Activated CD8-positive, alpha-beta T cell treated with anti-CD3 and anti-CD28 coated beads, Interleukin-2, amount 10 ng/mL, durations not matched to agents 7 days and 5 days (primary cell): Measurements from ENCODE around the gene CYP46A1. TPM values are rescaled to one million over a fixed set of nuclear protein-coding genes. Genes with fewer than 3 reads are reported as not detected.

ENCODE experiments used
- ATAC-seq: fragments of 150-1000 bp; cut with Tn5 transposase; one replicate; pipeline ENCODE4 v1.10.0; 2021; ENCODE audit warnings: moderate library complexity
- CTCF ChIA-PET: fragments of 350-600 bp; sonication (Branson Sonifier 250); formaldehyde crosslinking; loops from one replicate; lab custom pipeline; 2021; ENCODE audit warnings: antibody characterized with exemption; lab: Charles Lee
- POLR2A ChIA-PET: fragments of 350-600 bp; sonication (Branson Sonifier 250); formaldehyde crosslinking; loops from one replicate; lab custom pipeline; 2021; ENCODE audit warnings: antibody characterized with exemption; lab: Charles Lee
- DNase-seq: peaks from one replicate; pipeline ENCODE4 v3.0.0-alpha.2; 2020
- H3K27ac Mint-ChIP-seq: one replicate; pipeline ENCODE4 v1.8.0; 2021; ENCODE audit warnings: mild to moderate bottlenecking, mixed read lengths
- H3K27me3 Mint-ChIP-seq: one replicate; pipeline ENCODE4 v1.8.0; 2021; ENCODE audit warnings: low read depth, mixed read lengths
- H3K36me3 Mint-ChIP-seq: one replicate; pipeline ENCODE4 v1.8.0; 2021; ENCODE audit warnings: low read depth, mixed read lengths
- H3K4me1 Mint-ChIP-seq: one replicate; pipeline ENCODE4 v1.8.0; 2021; ENCODE audit warnings: low read depth, mixed read lengths
- H3K4me3 Mint-ChIP-seq: one replicate; pipeline ENCODE4 v1.8.0; 2021; ENCODE audit warnings: mild to moderate bottlenecking, mixed read lengths
- H3K9me3 Mint-ChIP-seq: one replicate; pipeline ENCODE4 v1.8.0; 2022; ENCODE audit warnings: mixed read lengths; ENCODE audit not compliant: insufficient read depth
- total RNA-seq, 2 experiments: library from RNA; stranded (reverse); gene quantifications; one replicate each; pipeline ENCODE4 v1.2.3, GENCODE V29; 2021

Gene CYP46A1
- total RNA-seq, 2 experiments from 2014 or later, result not detected

DNA sequence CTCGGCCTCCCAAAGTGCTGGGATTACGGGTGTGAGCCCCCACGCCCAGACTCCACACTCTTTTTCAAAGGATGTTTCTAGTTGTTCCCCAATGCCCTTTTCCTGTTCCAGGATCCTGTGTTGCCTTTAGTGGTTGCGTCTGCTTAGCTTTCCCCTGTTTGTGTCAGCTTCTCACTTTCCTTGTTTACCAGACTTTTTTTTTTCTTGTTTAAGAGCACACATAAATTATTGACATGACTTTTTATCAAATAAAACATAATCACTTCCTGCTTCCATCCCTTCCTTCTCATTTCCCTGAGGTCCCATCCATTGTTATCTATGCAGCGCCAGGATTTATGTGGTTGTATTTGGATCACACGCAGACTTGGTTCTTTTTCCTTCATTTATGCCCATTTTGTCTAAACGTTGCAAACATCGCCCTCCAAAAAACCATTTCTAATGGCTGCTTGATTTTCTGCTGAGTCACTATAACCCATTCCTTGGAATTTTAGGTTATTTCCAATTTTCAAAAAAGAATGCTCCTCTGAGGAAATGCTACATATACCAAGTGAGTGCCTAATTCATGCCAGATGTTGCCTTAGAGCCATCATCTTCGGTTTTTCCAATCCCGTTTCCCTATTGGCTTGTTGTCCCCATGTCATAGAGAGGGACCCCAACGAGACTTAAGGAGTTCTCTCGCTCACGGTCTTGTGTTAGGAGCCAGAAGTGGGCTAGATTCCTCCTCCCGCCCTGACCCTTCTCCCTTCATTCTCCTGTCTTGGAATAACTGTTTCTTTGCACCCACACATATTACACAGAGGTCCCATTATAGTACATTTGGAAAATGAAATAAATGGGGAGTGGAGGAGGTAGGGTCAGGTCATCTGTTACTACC lies 13.5 kb upstream of the CYP46A1 start:
- H3K4me3 Mint-ChIP-seq, result no peak overlapping the region
- H3K27ac Mint-ChIP-seq, result no peak overlapping the region
- ChIA-PET CTCF (no interaction called here), POLR2A (no interaction called here)
- ATAC-seq (no peak), DNase-seq (no peak)
- H3K4me1 Mint-ChIP-seq, result peaks cover 7% of the 10 kb centered on the region
- no peaks in the 10 kb centered on the region for H3K27me3 Mint-ChIP-seq
- no peaks in the 10 kb centered on the region for H3K9me3 Mint-ChIP-seq
- no peaks in the 10 kb centered on the region for H3K36me3 Mint-ChIP-seq

DNA sequence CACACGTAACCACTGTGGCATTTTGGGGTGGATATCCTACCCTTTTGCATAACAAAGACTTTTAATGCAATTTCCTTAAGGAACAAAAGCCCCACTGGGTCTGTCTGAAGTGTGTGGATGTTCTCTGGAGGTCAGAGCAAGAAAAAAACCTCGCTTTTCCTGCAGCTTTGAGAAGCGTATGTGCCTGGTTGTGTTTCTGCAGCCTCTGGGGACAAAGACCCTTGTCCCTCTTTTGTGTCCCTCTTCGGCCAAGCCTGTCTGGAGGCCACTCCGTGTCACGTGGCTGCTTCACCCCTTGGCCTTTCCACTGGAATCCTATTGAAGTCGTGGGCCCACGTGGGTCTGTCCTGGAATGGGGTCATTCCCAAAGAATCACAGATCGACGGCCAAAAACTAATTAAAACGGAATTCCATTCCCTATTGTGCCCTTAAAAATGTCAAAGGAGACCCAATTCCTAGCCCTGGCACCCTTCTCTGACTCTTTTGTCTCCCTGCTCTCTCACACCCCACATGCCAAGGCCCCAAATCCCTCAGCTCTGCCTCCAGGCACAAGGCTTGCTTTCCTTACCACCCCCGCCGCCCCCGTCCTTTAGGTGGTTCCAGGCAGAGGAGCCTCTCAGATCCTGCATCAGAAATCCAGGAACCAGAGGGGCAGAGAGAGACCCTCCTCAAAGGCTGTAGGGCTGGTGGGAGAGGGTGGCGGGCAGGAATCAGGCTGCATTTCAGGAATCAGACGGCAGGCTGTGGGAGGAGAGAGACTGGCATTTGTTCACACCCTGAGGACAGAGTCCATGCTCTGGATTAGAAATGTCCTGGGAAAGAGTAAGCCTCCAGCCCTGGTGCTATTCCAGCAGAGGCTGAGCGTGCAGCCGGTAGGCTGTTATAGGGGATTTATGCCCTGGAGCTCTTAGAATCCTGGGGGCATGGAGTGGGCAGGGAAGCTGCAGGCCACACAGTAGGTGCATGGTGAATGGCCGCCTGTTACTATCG lies 12.6 kb upstream of the CYP46A1 start:
- no peaks in the 10 kb centered on the region for H3K27me3 Mint-ChIP-seq
- H3K4me3 Mint-ChIP-seq, result no peak overlapping the region
- ChIA-PET CTCF (interaction anchor here (1.4 kb wide), 1 partner anchor 11 kb away, joined by 9 read pairs; no protein-coding TSS in a partner anchor), POLR2A (no interaction called here)
- H3K9me3 Mint-ChIP-seq, result no peaks in the 10 kb centered on the region
- peaks cover 11% of the 10 kb centered on the region for H3K4me1 Mint-ChIP-seq
- no peak overlapping the region for H3K27ac Mint-ChIP-seq
- DNase-seq, result no peak
- ATAC-seq, result no peak
- H3K36me3 Mint-ChIP-seq, result no peaks in the 10 kb centered on the region

DNA sequence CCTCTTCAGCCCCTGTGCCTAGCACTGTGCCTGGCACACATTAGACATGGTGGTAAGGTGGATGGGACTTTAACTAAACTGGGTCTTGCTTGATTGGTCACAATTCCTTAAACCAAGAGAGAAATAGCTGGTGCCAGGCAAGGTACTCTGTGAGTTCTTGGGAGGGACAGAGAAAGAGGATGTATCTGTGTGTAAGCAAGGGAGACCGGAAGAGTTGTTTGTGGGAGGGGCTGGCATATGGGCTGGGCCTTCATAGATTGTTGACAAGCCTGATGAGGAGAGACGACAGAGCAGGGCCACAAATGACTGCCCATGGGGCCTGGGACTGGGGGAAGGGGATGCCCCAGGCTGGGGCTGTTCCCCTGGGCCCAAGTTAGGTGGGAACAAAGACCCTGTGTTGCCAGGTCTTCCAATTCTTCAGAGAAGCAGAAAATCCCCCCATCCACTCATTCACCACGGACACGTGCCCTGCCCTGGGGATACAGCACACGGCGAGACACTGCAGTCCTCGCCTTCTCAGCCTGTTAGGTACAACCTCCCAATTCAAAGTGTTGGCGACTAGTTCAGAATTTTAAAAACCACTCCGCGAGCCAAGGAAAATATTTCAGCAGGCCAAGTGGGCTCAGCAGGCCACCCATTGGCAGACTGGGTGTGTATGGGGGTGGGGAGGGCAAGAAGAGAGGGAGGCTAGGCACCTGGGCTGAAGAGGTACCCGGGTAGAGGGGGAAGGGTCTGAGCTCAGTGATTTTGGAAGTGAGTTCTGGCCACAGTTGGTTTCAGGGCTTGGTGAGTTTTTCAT lies 11.4 kb upstream of the CYP46A1 start:
- CTCF ChIA-PET, result interaction anchor here (1.4 kb wide), 1 partner anchor 10 kb away, joined by 9 read pairs; no protein-coding TSS in a partner anchor

DNA sequence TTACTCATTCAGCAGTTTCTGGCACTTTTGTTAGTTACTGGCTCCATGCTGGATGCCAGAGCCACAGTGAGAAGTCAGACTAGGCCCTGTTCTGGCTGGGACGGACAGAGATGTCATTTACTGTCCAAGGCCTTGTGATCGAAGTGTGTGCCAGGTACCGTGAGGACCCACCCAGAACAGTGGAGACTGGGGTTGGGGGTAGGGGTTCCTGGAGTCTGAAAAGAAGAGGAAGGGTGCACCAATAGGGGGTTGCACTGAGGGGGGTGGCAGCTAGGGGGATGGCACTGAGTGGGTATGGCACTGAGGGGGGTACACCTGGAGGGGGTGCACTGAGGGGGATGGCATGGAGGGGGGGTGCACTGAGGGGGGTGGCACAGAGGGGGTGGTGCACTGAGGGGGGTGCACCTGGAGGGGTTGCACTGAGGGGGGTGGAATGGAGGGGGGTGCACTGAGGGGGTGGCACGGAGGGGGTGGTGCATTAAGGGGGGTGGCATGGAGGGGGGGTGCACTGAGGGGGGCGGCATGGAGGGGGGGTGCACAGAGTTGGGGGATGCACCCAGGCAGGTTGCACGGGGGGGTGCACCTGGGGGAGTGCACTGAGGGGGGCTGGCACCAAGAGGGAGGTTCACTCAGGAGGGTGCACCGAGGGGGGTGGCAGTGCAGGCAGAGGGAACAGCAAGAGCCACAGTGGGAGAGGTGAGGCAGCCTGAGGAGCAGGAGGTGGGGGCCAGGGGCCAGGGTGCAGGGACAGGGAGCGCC lies 10.6 kb upstream of the CYP46A1 start:
- peaks cover 6% of the 10 kb centered on the region for H3K9me3 Mint-ChIP-seq
- H3K4me3 Mint-ChIP-seq, result no peak overlapping the region
- ChIA-PET POLR2A (no interaction called here), CTCF (interaction anchor here (1.4 kb wide), 1 partner anchor 9 kb away, joined by 9 read pairs; no protein-coding TSS in a partner anchor)
- ATAC-seq (no peak), DNase-seq (no peak)
- no peak overlapping the region for H3K27ac Mint-ChIP-seq
- H3K4me1 Mint-ChIP-seq, result peaks cover 16% of the 10 kb centered on the region
- no peaks in the 10 kb centered on the region for H3K36me3 Mint-ChIP-seq
- H3K27me3 Mint-ChIP-seq, result no peaks in the 10 kb centered on the region

More for the DNA sequence above, 11.4 kb upstream of the CYP46A1 start:
- H3K9me3 Mint-ChIP-seq, result no peaks in the 10 kb centered on the region
- H3K4me1 Mint-ChIP-seq, result peaks cover 16% of the 10 kb centered on the region
- POLR2A ChIA-PET, result no interaction called here
- ATAC-seq (peak; percentile 71), DNase-seq (peak; percentile 53)
- no peaks in the 10 kb centered on the region for H3K27me3 Mint-ChIP-seq
- peak overlapping the region; percentile 83 for H3K27ac Mint-ChIP-seq
- no peak overlapping the region for H3K4me3 Mint-ChIP-seq
- no peaks in the 10 kb centered on the region for H3K36me3 Mint-ChIP-seq

DNA sequence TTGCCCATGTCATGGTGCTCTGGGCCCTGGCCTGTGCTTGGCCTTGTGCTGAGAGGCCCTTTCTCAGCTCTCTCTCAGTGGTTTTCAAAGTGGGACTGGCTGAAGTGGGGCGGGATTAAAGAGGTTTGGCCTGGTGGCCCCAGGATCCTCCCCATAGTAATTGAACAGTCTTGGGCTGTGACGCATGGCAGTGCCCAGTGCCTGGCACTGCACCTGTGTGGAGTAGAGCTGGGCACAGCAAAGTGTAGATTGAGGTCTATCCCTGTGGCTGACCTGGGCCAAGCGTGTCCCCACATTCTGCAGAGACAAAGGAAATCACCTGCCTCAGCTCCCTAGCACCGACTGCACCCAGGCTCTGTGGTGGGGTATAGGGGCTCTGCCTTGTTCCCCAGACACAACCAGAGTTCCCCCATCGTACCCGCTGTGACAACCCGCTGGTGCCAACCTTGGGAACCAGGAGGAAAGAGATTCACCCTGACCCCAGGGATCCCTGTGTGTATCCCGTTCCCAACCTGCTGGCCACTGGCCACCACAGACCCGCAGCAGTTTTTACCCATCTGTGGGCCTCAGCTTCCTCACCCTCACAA lies 9.9 kb upstream of the CYP46A1 start:
- Mint-ChIP-seq H3K36me3 (no peaks in the 10 kb centered on the region), H3K4me1 (peaks cover 16% of the 10 kb centered on the region), H3K27ac (no peak overlapping the region), H3K9me3 (peaks cover 6% of the 10 kb centered on the region), H3K4me3 (no peak overlapping the region), H3K27me3 (no peaks in the 10 kb centered on the region)
- ATAC-seq, result no peak
- no peak for DNase-seq
- POLR2A ChIA-PET, result no interaction called here
- CTCF ChIA-PET, result no interaction called here

DNA sequence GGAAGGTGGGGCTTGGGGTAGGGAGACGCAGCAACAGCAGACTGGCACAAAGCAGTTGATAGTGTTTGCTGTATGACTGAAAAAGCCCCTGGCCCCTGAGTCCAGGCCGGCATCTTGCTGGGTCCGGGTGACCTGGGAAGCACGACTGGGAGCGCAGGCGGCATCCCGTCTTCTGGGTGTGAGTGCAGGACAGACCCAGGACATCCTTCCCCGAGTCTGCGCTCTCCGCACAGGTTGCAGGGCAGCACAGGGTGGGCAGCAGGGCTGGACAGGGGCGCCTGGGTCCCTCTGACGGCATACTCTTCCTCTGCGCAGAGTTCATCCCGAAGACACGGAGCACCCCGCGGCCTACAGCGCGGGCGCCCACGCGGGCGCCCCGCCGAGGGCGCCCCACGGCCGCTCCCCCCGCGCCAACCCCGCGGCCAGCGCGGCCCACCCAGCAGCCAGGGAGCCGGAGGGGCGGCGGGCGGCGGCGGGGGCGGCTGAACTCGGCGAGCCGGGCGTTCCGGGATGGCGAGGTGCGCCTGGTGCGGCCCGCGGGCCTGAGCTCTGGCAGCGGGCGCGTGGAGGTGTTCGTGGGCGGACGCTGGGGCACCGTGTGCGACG lies 9.2 kb upstream of the CYP46A1 start:
- peaks cover 6% of the 10 kb centered on the region for H3K9me3 Mint-ChIP-seq
- H3K36me3 Mint-ChIP-seq, result no peaks in the 10 kb centered on the region
- H3K4me3 Mint-ChIP-seq, result no peak overlapping the region
- peaks cover 16% of the 10 kb centered on the region for H3K4me1 Mint-ChIP-seq
- ATAC-seq (no peak), DNase-seq (no peak)
- CTCF ChIA-PET, result no interaction called here
- H3K27me3 Mint-ChIP-seq, result no peaks in the 10 kb centered on the region
- POLR2A ChIA-PET, result no interaction called here
- H3K27ac Mint-ChIP-seq, result no peak overlapping the region

DNA sequence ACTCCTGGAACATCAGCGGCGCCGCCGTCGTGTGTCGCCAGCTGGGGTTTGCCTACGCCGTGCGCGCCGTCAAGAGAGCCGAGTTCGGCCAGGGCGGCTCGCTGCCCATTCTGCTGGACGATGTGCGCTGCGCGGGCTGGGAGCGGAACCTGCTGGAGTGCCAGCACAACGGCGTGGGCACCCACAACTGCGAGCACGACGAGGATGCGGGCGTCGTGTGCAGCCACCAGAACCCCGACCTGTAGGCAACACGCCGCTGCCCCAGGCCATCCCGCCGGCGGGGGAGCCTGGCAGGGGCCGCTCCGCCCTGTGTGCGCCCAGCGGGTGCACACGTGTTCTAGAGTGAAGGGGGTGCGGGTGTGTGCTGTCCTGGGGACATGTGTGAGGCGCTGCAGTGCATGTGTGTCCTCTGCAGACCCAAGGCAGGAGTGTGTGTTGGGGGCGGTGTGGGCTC lies 8.7 kb upstream of the CYP46A1 start:
- Mint-ChIP-seq H3K4me1 (peaks cover 16% of the 10 kb centered on the region), H3K27me3 (no peaks in the 10 kb centered on the region), H3K36me3 (no peaks in the 10 kb centered on the region), H3K9me3 (peaks cover 6% of the 10 kb centered on the region), H3K4me3 (no peak overlapping the region), H3K27ac (no peak overlapping the region)
- CTCF ChIA-PET, result interaction anchor here (0.8 kb wide), 1 partner anchor 10 kb away, joined by 4 read pairs; the partner anchor contains the start of gene CYP46A1
- DNase-seq (no peak), ATAC-seq (no peak)
- POLR2A ChIA-PET, result no interaction called here

DNA sequence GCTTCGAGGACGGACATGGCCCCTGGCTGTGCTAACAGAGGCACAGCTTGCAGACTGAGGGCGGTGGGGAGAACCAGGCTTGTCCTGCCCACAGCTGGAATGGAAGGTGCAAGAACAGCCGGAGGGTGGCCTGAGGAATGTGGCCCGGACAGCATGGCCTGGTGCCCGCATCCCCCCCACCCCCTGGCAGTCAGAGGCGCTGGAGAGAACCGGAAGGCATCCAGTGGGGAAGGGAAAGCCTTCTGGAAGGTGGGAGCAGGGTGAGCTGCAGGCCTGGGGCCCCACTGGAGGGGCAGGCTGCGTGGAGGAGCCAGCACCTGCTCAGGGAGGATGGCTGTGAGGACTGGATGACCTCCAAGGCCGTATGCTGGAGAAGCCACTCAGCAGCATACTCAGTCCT lies 8.1 kb upstream of the CYP46A1 start:
- H3K36me3 Mint-ChIP-seq, result no peaks in the 10 kb centered on the region
- H3K27ac Mint-ChIP-seq, result no peak overlapping the region
- H3K27me3 Mint-ChIP-seq, result no peaks in the 10 kb centered on the region
- ATAC-seq, result no peak
- CTCF ChIA-PET, result interaction anchor here (0.8 kb wide), 1 partner anchor 9 kb away, joined by 4 read pairs; the partner anchor contains the start of gene CYP46A1
- H3K4me3 Mint-ChIP-seq, result no peak overlapping the region
- peaks cover 16% of the 10 kb centered on the region for H3K4me1 Mint-ChIP-seq
- peaks cover 6% of the 10 kb centered on the region for H3K9me3 Mint-ChIP-seq
- DNase-seq, result no peak
- POLR2A ChIA-PET, result no interaction called here

DNA sequence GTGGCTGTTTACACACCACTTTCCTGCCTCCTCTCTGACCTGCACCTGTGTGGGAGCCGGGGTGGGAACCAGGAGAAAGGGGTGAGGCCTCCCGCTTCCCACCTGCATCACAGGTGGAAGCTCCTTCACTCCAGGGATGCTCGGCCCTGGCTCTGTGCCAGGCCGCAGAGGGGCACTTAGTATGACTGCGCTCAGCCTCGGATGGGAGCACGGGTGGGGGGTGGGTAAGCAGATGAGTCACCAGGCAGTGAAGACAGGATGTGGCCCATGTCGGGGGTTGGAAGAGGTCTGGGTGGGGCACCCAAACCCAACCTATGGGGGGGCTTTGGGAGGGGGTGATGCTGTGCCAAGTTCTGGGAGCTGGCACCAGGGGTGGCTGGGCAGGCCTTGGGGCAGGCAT lies 7.4 kb upstream of the CYP46A1 start:
- ChIA-PET POLR2A (no interaction called here), CTCF (no interaction called here)
- no peaks in the 10 kb centered on the region for H3K36me3 Mint-ChIP-seq
- H3K4me1 Mint-ChIP-seq, result peaks cover 16% of the 10 kb centered on the region
- no peak for ATAC-seq
- H3K27me3 Mint-ChIP-seq, result no peaks in the 10 kb centered on the region
- H3K4me3 Mint-ChIP-seq, result no peak overlapping the region
- H3K9me3 Mint-ChIP-seq, result peaks cover 6% of the 10 kb centered on the region
- H3K27ac Mint-ChIP-seq, result peak overlapping the region; percentile 34
- no peak for DNase-seq
